H1 (cell line): ENCODE measurements around the gene IAH1. TPM values are rescaled to one million over a fixed set of nuclear protein-coding genes. Genes with fewer than 3 reads are reported as not detected.

Experiments used
- CTCF ChIA-PET: fragments of 300-600 bp; sonication (Branson Sonifier 250); formaldehyde crosslinking; loops from one replicate; lab custom pipeline; 2021; ENCODE audit not compliant: partially characterized antibody; lab: Charles Lee
- POLR2A ChIA-PET: fragments of 300-600 bp; sonication (Branson Sonifier 250); formaldehyde crosslinking; loops from one replicate; lab custom pipeline; 2021; ENCODE audit warnings: inconsistent platforms; ENCODE audit not compliant: partially characterized antibody; lab: Charles Lee
- DNase-seq, 2 experiments: peaks; one replicate each; pipeline versions ENCODE4 v3.0.0 to v3.0.0-alpha.2; 2010 to 2022; ENCODE audit warnings: low spot score in 2 of 2, low read depth in 1 of 2, mixed read lengths in 1 of 2
- FAIRE-seq: peaks from 2 replicates; lab custom pipeline; 2011; peaks lifted over from hg19 to GRCh38; lab: Jason Lieb, UNC
- H2AFZ ChIP-seq: 2 replicates; pipeline ENCODE4 v1.8.1; 2012; ENCODE audit warnings: low read length, inconsistent platforms
- H2AK5ac ChIP-seq: 2 replicates; pipeline ENCODE4 v1.6.1; 2013; ENCODE audit warnings: low read depth, low read length
- H2BK120ac ChIP-seq: replicated peaks from 2 replicates; pipeline ENCODE3; 2013; ENCODE audit warnings: low read depth, low read length, inconsistent platforms
- H2BK12ac ChIP-seq: 2 replicates; pipeline ENCODE4 v1.6.1; 2013; ENCODE audit warnings: low read depth, low read length
- H2BK15ac ChIP-seq: 2 replicates; pipeline ENCODE4 v1.6.1; 2013; ENCODE audit warnings: low read length
- H2BK20ac ChIP-seq: 2 replicates; pipeline ENCODE4 v1.6.1; 2013; ENCODE audit warnings: low read length
- H2BK5ac ChIP-seq: 2 replicates; pipeline ENCODE4 v1.6.1; 2013; ENCODE audit warnings: low read depth, low read length
- H3K14ac ChIP-seq: 2 replicates; pipeline ENCODE4 v1.6.1; 2013; ENCODE audit warnings: inconsistent platforms; ENCODE audit not compliant: insufficient read length
- H3K18ac ChIP-seq: 2 replicates; pipeline ENCODE4 v1.6.1; 2013; ENCODE audit warnings: low read length; ENCODE audit errors: extremely low read depth
- H3K23ac ChIP-seq: 2 replicates; pipeline ENCODE4 v1.6.1; 2013; ENCODE audit warnings: inconsistent platforms; ENCODE audit not compliant: insufficient read length
- H3K23me2 ChIP-seq: 2 replicates; pipeline ENCODE4 v1.6.1; 2013; ENCODE audit warnings: low read depth, low read length
- H3K27ac ChIP-seq: 2 replicates; pipeline ENCODE4 v1.6.1; 2011; ENCODE audit warnings: low read depth, low read length, inconsistent platforms
- H3K27me3 ChIP-seq, 4 experiments: replicated peaks in 1 of 4; 1 replicate in 1 of 4; 2 replicates in 3 of 4; pipeline versions ENCODE4 v1.6.1 to v1.8.1; 2011 to 2013; ENCODE audit warnings: low read length in 3 of 4, mild to moderate bottlenecking in 3 of 4, inconsistent platforms in 2 of 4, mixed read lengths in 2 of 4, moderate library complexity in 1 of 4; ENCODE audit not compliant: control insufficient read depth in 3 of 4, insufficient read depth in 3 of 4; ENCODE audit errors: extremely low read depth in 1 of 4
- H3K36me3 ChIP-seq, 4 experiments: 2 replicates each; pipeline versions ENCODE4 v1.6.1 to v1.8.1; 2011 to 2013; ENCODE audit warnings: mild to moderate bottlenecking in 4 of 4, low read length in 3 of 4, moderate library complexity in 2 of 4, control low read depth in 1 of 4, inconsistent platforms in 1 of 4; ENCODE audit not compliant: insufficient read depth in 4 of 4, control insufficient read depth in 2 of 4
- H3K4ac ChIP-seq: replicated peaks from 2 replicates; pipeline ENCODE3; 2013; ENCODE audit warnings: low read length, low read depth, mixed read lengths, inconsistent platforms; ENCODE audit not compliant: insufficient read length
- H3K4me1 ChIP-seq, 4 experiments: replicated peaks in 1 of 4; 1 replicate in 1 of 4; 2 replicates in 3 of 4; pipeline versions ENCODE4 v1.6.1 to v1.8.1; 2011 to 2013; ENCODE audit warnings: low read length in 3 of 4, inconsistent platforms in 2 of 4, mixed read lengths in 1 of 4; ENCODE audit not compliant: insufficient read depth in 4 of 4, control insufficient read depth in 3 of 4
- H3K4me2 ChIP-seq, 2 experiments: 2 replicates each; pipeline versions ENCODE4 v1.6.1 to v1.8.1; 2011 to 2013; ENCODE audit warnings: low read depth in 2 of 2, low read length in 2 of 2, control low read depth in 1 of 2, inconsistent platforms in 1 of 2, mild to moderate bottlenecking in 1 of 2; ENCODE audit not compliant: insufficient read depth in 1 of 2
- H3K4me3 ChIP-seq, 4 experiments: fragments of 200-600, 300-600 bp in 1 of 4; sonication (generic), shearing (Covaris generic), sonication (Bioruptor Twin) in 1 of 4; 2 replicates each; pipeline versions ENCODE4 v1.5.1 to v1.8.1; 2011 to 2016; ENCODE audit warnings: low read length in 4 of 4, low read depth in 3 of 4, control low read depth in 2 of 4, inconsistent platforms in 2 of 4, mild to moderate bottlenecking in 2 of 4, mixed read lengths in 1 of 4, moderate library complexity in 1 of 4; ENCODE audit not compliant: insufficient read depth in 2 of 4; ENCODE audit errors: extremely low read depth in 1 of 4
- H3K56ac ChIP-seq: replicated peaks from 2 replicates; pipeline ENCODE3; 2013; ENCODE audit warnings: low read depth, mild to moderate bottlenecking, mixed read lengths, low read length, inconsistent platforms; ENCODE audit not compliant: insufficient read length
- H3K79me1 ChIP-seq: 2 replicates; pipeline ENCODE4 v1.6.1; 2013; ENCODE audit warnings: low read depth, low read length, control low read depth
- H3K79me2 ChIP-seq, 2 experiments: 2 replicates each; pipeline versions ENCODE4 v1.6.1 to v1.8.1; 2012 to 2013; ENCODE audit warnings: low read length in 2 of 2, mild to moderate bottlenecking in 2 of 2, inconsistent platforms in 1 of 2; ENCODE audit not compliant: insufficient read depth in 2 of 2, control insufficient read depth in 1 of 2
- H3K9ac ChIP-seq, 4 experiments: replicated peaks in 1 of 4; 1 replicate in 1 of 4; 2 replicates in 3 of 4; pipeline versions ENCODE4 v1.6.1 to v1.8.1; 2011 to 2013; ENCODE audit warnings: low read depth in 3 of 4, low read length in 3 of 4, control low read depth in 2 of 4, mild to moderate bottlenecking in 2 of 4, moderate library complexity in 2 of 4, inconsistent platforms in 1 of 4; ENCODE audit errors: extremely low read depth in 1 of 4
- H3K9me3 ChIP-seq, 2 experiments: 2 replicates each; pipeline versions ENCODE4 v1.6.1 to v1.8.1; 2012 to 2013; ENCODE audit warnings: mild to moderate bottlenecking in 2 of 2, moderate library complexity in 2 of 2, control low read depth in 1 of 2, inconsistent platforms in 1 of 2, low read depth in 1 of 2, low read length in 1 of 2, mixed read lengths in 1 of 2; ENCODE audit not compliant: insufficient read depth in 2 of 2
- H4K20me1 ChIP-seq, 2 experiments: replicated peaks in 1 of 2; 2 replicates each; pipeline versions ENCODE3 to v1.8.1; 2011 to 2013; ENCODE audit warnings: inconsistent platforms in 2 of 2, low read length in 2 of 2, mild to moderate bottlenecking in 1 of 2; ENCODE audit not compliant: insufficient read depth in 2 of 2, control insufficient read depth in 1 of 2
- H4K5ac ChIP-seq: 2 replicates; pipeline ENCODE4 v1.6.1; 2013; ENCODE audit warnings: low read length, low read depth, mixed read lengths, inconsistent platforms; ENCODE audit not compliant: insufficient read length
- H4K8ac ChIP-seq: 2 replicates; pipeline ENCODE4 v1.8.0; 2013; ENCODE audit warnings: mild to moderate bottlenecking, moderate library complexity, low read length, inconsistent platforms; ENCODE audit not compliant: insufficient read depth; ENCODE audit errors: extremely low read depth
- H4K91ac ChIP-seq: replicated peaks from 2 replicates; pipeline ENCODE3; 2013; ENCODE audit warnings: low read length, mixed read lengths, inconsistent platforms; ENCODE audit not compliant: insufficient read length
- MAX ChIP-seq: IDR thresholded peaks from 2 replicates; pipeline ENCODE4 v1.6.1; 2012; ENCODE audit warnings: inconsistent platforms
- POLR2AphosphoS5 ChIP-seq: IDR thresholded peaks from 2 replicates; pipeline ENCODE4 v1.6.1; 2011; ENCODE audit warnings: low read depth, low read length
- RFX5 ChIP-seq: IDR thresholded peaks from 2 replicates; pipeline ENCODE4 v1.6.1; 2011; ENCODE audit warnings: low read depth, low read length, improper control_type of control experiment, borderline replicate concordance
- WGBS, 2 experiments: shearing (Covaris generic) in 1 of 2; methylation state at CpG; one replicate each; pipeline versions ENCODE4 v1.1.6 to v1.1.7; 2013 to 2015; ENCODE audit warnings: low lambda C conversion rate in 2 of 2, mixed read lengths in 2 of 2, inconsistent platforms in 1 of 2, low coverage in 1 of 2, missing lambda C conversion rate in 1 of 2; ENCODE audit not compliant: insufficient replicate concordance in 2 of 2, insufficient coverage in 1 of 2, insufficient read length in 1 of 2; ENCODE audit errors: extremely low coverage in 1 of 2, missing lambda C conversion rate in 1 of 2; 5-methylcytosine and 5-hydroxymethylcytosine counted together
- polyA plus RNA-seq, 7 experiments: library from polyadenylated mRNA; depleted of rRNA in 3 of 7; stranded (reverse) in 5 of 7; unstranded in 2 of 7; fragments of >200 nt in 5 of 7; fragments of 200-250 nt in 2 of 7; gene quantifications; 1 replicate in 5 of 7; 2 replicates in 1 of 7; 4 replicates in 1 of 7; pipeline versions ENCODE4 v1.2.1 to v1.2.3, GENCODE V29; 2011 to 2013; ENCODE audit warnings: missing spikeins in 2 of 7, mixed read lengths in 2 of 7
- total RNA-seq: library from RNA; stranded (reverse); fragmentation: NEBNext Ultra II Directional; extraction: Animal tissue kit (Norgen Biotek cat#: 25700); gene quantifications from 2 replicates; pipeline ENCODE4 v1.2.1, GENCODE V29; 2021

IAH1 gene
- total and polyA plus RNA-seq, 2 of the 8 experiments (the other 6 are each of a cell fraction or from before 2014, with no cell fraction given): 15.1 to 21.5 TPM

- Histone ChIP-seq H4K5ac (no peak overlapping the region), H3K4me3 (no peak overlapping the region), H2AFZ (no peak overlapping the region), H3K14ac (no peak overlapping the region), H3K4me2 (no peak overlapping the region), H3K79me2 (no peaks in the 10 kb centered on the region), H3K4ac (no peak overlapping the region), H3K79me1 (no peaks in the 10 kb centered on the region), H4K8ac (no peak overlapping the region), H2AK5ac (no peak overlapping the region), H3K56ac (no peak overlapping the region), H3K27ac (no peak overlapping the region), H2BK120ac (no peak overlapping the region), H4K91ac (no peak overlapping the region), H3K27me3 (no peaks in the 10 kb centered on the region), H2BK15ac (no peak overlapping the region), H2BK12ac (no peak overlapping the region), H3K23ac (no peak overlapping the region), H3K36me3 (peaks cover 4 to 54% (median 23%) of the 10 kb centered on the region in 4 experiments), H4K20me1 (peaks cover 0 to 3% of the 10 kb centered on the region in 2 experiments), H3K9ac (no peak overlapping the region), H3K9me3 (no peaks in the 10 kb centered on the region), H2BK20ac (no peak overlapping the region), H3K23me2 (no peaks in the 10 kb centered on the region), H3K18ac (no peak overlapping the region), H2BK5ac (no peak overlapping the region), H3K4me1 (no peaks in the 10 kb centered on the region)
- WGBS, 2 experiments: 93% methylated on average over 3 of the region's 3 CpGs; no CpG with 5 or more reads in 1 of the 2 experiments
- DNase-seq (no peak), FAIRE-seq (no peak)
- CTCF ChIA-PET: interaction anchor here (0.7 kb wide), 2 partner anchors 736 to 1156 kb away, joined by 3 to 4 read pairs; no protein-coding TSS in a partner anchor
- POLR2A ChIA-PET: interaction anchor here (1.5 kb wide), 1 partner anchor 169 kb away, joined by 3 read pairs; no protein-coding TSS in a partner anchor
- TF ChIP-seq MAX: no peak
- no peak for TF ChIP-seq RFX5
- TF ChIP-seq POLR2AphosphoS5: no peak
These were observed 13.3 kb upstream of the IAH1 start for GRCh38 chr2:9461079-9461478.
